HG02885 (cell line): ENCODE measurements around the gene BTBD7.

Experiments used
- ATAC-seq: cut with Tn5 transposase; IDR thresholded peaks from one replicate; pipeline ENCODE4 v1.9.1; 2021; ENCODE audit warnings: mild to moderate bottlenecking; ENCODE audit not compliant: unreplicated experiment, poor library complexity

The BTBD7 gene

DNA sequence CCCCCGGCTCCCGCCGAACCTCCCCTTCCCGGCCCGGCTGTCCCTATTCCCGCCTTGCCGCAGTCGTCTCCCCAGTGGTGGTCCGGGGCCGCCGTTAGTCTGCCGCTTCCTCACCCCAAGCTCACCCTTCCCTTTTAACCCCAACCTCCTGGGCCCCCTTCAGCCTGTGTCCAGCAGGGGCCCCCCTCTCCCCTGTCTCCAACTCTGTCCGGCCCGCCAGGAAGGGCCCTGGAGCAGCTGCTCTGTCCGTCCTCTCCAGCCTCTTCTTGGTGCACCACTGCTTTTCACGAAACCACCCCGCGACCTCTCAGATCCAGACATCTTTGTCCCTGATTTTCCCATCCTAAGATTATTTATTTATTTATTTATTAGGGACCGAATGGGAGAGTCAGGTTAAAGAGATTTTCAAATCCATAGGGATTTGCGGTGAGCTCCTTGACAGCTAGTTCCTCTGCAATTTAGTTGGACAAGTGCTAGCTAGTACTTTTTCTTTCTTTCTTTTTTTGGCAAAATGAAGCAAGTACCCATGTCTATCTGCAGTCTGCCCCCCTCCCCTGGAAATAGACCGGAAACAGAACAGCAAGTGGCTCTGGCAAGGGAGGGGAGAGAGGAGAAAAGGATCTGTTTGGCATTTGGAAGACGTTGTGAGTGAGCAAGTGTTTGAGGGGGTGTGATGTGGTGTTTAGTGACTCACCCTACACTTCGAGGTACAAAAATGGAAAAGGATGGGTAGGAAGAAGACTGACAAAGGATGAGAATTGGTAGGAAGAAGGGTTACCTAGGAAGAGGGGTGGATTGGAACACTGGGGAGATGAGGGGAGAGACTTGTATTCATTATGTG lies 125.1 kb downstream of the BTBD7 start:
- ATAC-seq = peak; percentile 47

DNA sequence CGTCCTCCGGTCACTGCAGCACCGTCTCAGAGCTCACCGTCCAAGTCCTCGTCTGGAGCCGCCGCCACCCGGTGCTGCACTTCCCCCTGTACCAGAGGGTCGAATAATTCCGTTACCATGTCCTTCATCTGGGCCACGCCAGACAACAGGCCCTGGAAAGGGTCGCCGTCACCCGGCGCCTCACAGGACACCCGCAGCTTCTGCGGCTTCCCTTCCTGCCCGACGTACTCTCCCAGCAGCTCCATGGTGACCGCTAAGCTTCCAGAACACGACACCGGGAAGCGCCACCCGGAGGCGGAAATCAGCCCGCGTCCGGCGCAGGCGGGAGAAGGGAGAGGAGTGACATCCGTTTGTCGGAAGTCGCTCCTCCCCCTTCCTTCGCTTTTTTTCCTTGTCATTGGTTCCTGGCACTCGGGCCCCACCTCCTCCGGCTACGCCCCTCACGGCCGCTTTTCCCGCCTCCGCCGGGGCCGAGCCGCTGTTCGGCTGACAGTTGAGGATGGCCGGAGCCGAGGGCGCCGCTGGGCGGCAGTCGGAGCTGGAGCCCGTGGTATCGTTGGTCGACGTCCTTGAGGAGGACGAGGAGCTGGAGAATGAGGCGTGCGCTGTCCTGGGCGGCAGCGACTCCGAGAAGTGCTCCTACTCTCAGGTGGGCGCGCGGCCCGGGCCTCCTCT lies 125.9 kb downstream of the BTBD7 start, which contains the start of the genes GON7 and UBR7:
TSS of gene GON7 (minus strand) at position 273 of the 675 bp plus-strand sequence. CDS start at position 245, 28 bp downstream.
TSS of gene UBR7 (plus strand) at position 464 of the 675 bp plus-strand sequence. CDS start at position 500, 36 bp downstream.
- peak; percentile 86 for ATAC-seq

DNA sequence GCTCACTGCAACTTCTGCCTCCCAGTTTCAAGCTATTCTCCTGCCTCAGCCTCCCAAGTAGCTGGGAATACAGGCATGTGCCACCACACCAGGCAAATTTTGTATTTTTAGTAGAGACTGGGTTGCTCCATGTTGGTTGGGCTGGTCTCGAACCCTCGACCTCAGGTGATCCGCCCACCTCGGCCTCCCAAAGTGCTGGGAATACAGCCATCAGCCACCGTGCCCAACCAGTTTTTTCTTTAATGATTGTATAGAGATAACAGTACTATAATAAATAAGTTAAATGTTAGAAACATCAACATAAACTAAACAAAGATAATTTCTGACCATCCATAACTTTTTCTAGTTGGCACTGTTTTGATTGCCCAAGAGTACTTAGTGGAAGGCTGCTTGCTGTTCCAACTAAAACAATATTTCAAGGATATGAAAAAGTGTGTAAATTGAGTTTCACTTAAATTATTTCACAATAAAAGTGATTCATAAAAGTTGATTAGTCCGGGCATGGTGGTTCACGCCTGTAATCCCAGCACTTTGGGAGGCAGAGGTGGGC lies 131.6 kb downstream of the BTBD7 start:
- no peak for ATAC-seq

DNA sequence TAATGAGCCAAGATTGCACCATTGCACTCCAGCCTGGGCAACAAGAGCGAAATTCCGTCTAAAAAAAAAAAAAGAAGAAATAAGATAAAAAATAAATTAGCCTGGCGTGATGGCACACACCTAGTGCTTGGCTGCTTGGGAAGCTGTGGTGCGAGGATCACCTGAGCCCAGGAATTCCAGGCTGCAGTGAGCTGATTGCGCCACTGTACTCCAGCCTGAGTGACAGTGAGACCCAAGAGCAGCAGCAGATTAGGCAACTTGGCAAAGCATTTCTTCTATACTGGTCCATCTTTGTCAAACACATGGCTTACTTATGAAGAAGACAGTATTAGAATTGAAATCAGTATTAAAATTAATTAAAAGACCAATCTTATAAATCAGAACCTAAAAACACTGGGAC lies 132.3 kb downstream of the BTBD7 start:
- no peak for ATAC-seq

DNA sequence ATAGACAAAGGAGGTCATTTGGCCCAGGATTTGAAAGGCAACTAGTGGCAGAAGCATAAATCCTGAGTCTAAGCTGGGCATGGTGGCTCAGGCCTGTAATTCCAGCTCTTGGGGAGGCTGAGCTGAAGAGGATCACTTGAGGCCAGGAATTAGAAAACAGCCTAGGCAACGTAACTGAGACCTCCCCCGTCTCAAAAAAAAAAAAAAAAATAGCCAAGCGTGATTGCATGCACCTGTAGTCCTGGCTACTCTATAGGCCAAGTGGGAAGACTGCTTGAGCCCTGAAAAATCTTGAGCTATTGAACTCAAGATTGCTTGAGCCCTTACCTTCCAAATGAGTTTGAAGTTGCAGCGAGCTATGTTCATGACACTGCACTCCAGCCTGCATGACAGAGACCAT lies 133.8 kb downstream of the BTBD7 start:
- ATAC-seq = no peak

DNA sequence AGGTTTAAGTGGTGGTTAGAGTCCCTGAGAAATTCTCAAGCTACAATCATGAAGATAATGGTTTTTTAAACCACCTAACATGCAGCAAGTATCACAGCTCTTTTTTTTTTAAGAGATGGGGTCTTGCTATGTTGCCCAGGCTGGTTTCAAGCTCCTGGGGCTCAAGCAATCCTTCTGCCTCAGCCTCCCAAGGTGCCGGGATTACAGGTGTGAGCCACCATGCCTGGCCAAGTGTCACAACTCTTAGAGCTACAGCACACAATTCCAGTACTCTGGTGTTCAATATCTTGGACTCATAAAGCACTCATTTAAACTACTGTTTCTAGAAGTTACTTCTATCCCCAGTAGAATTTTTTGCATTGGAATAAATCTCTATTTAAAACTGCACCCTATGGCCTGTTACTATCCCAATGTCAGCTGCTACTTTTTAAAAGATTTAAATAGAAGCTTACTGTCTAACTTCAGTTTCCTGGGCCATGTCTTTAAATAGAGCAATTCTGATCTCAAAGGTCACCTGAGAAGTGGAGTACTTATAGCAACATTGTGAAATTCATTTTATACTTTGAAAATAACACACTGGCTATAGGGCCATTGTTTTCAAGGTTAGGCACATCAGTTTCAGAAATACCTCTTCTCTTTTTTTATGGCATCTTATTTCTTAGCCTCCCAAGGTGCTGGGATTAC lies 137.4 kb downstream of the BTBD7 start:
- ATAC-seq = no peak
